Activated CD4-positive, CD25-positive, alpha-beta regulatory T cell treated with anti-CD3 and anti-CD28 coated beads, Interleukin-2, amount 50 U/mL, for 16 hours (primary cell): Measurements from ENCODE around the gene ANO7.

Source experiments
- DNase-seq: peaks from one replicate; pipeline ENCODE4 v3.0.0-alpha.2; 2020; ENCODE audit warnings: low read depth, low spot score

The ANO7 gene

DNA sequence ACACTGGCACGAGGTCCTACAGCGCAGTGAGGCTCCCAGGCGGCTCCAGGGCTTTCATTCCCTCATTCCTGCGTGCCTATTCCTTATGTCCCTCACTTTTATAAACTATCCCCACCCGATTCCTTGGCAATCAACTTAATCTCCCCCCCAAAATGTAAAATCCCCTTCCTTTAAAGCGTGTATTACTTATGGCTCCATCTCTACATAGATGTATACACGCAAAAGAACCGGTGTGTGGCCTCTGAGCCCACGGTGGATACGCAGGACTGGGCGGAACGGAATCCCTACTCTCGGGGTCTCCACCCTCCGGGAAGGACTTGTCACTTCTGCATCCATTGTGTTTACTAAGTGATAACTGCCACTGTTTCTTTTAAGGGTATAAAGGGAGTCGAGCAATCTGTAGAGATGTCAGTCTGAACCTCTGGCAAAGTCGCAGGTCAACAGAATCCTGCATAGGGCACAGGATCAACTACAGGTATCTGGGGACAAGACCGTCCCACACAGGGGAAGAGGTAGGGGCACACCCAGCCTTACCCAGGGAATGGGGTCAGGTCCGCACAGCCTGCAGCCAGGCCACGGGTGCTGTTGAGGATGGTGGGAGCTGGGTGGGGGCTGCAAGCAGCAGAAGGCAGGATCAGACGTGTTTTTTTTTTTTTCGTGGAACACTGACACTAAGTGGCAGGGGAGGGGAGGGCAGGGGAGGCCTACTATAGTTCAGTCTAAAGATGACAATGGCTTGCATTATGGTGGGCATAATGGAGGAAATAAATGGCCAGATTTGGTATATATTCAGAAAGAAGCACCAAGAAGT, 84.9 kb downstream of the ANO7 start:
- no peak for DNase-seq

DNA sequence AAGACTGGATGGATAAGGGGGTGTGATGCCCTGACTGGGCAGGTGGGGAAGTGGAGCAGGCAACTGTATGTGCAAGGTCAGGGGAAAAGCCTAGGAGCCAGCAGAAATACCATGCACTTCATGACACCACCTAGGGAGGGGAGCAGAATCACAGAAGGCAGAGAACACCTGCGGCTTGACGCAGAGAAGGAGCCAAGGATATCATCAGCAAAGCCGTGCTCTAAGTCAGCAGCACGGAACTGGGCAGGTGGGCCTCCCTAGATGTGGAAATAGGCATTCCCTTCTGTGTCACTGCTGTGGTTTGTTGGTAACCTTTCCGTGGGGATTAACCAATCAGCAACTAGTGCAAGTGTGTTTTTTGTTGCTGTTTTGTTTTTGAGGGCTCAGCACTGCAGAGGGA, 85.7 kb downstream of the ANO7 start:
- DNase-seq: no peak
